Stimulated activated CD8-positive, alpha-beta memory T cell treated with anti-CD3 and anti-CD28 coated beads, Interleukin-2, amount 100 ng/mL, for 1 hour (primary cell): Measurements from ENCODE around the gene COMMD1.
"Not testable (repeated sequence)": the region's sequence is repeated elsewhere in the genome, so short reads cannot be mapped to it uniquely, and the experiment has no call there.

Experiments
- DNase-seq, 2 donors: peaks; one replicate each; pipeline ENCODE4 v3.0.0-alpha.2; 2020; ENCODE audit warnings: low read depth in 2 of 2

Gene COMMD1

DNA sequence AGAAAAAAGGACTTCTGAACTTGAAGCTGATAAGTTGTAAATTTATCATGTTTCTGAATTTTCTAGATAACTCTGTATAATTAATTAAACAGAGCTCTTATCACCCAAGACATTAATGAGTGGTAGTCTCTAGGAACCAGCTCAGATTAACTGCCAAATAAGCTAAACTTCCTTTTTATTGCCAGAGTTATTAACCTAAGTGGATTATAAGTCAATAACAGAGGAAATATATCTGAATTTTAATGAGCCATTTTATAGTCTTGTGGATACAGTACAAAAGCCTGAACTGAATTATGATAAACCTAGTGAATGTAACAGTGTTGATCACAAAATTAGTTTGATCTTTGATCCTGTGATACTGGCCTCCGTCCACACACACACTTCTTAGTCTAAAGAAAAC is 111.5 kb downstream of the COMMD1 start:
- DNase-seq, result no peak

- DNase-seq, result no peak
Measured at GRCh38 chr2:62029910-62030309, 124.4 kb downstream of the COMMD1 start.

GRCh38 chr2:62030902-62031301 is 125.4 kb downstream of the COMMD1 start:
- DNase-seq, result no peak

GRCh38 chr2:62032096-62032495 is 126.6 kb downstream of the COMMD1 start:
- no peak for DNase-seq

DNA sequence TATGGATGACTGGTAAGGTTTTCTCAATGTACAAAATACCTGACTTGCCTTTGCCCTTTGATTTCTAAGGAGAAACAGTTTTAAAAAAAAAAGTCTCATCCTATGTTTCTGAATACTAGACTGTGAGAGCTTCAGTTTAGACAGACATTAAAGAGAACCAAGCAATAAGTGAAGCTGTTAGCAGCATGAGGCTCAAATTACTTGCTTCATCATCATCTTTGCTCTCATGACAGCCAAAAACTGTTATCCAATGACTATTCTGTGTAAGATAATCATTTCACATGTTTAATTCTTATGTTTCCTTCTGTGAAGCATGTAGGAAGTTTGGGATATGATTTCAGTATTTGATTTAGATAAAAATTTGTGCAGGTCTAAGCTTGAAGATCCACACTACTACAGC is 129.2 kb downstream of the COMMD1 start:
- DNase-seq, result no peak

DNA sequence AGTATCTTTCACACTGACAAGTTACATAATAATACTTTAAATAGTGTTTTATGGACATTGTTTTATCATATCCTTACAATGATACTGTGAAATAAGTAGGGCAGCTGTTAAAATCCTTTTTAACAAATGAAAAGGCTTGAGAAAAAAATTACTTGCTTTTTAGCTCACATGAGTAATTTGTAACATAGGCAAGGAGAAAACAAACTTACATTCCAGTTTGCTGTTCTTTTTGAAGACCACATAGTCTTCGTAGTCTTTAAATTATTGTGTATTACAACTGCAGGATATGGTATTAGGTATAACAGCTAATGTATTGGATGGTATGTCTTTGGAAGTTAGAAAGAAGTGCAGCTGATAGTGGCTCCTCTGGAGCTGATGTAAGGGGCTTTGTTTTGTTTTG is 130.8 kb downstream of the COMMD1 start:
- no peak for DNase-seq

- DNase-seq, result no peak
Measured at GRCh38 chr2:62036761-62037250, 131.3 kb downstream of the COMMD1 start.

DNA sequence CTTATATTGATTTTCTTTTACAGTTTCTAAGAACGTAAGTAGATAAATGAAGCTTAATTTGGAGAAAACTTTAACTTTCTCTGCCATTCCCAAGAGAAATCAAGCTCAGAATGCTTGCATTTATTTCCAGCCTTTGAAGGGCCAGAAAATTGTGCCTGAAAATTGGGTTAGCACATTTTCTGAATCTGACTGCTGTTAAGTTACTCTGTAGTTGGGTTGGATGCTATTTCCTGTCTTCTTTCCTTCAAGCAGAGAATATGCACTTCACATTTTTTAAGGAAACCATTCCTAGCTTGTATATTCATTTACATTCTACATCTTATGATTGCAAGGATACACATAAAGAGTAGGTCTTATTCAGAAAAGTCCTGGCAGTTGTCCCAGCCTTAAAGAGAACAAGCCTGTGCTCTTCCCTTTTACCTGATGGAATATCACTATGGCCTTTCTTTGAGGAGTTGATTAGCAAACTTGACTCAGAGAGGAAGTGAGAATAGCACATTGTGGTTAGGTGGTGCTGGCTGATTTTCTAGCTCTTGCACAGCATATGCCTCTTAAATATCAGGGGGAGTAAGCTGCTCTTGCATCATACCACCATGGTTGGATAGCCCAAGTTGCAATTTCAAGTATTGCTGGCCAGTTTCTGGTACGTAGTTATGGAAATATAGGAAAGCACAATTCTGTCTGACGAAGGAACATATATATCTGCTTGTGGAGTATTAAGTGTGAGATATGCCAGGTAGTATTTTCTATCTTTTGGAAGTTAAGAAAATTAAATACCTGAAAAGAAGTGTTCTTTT is 133.7 kb downstream of the COMMD1 start:
- DNase-seq, result no peak

- no peak for DNase-seq
Measured at GRCh38 chr2:62040926-62041325, 135.5 kb downstream of the COMMD1 start.

DNA sequence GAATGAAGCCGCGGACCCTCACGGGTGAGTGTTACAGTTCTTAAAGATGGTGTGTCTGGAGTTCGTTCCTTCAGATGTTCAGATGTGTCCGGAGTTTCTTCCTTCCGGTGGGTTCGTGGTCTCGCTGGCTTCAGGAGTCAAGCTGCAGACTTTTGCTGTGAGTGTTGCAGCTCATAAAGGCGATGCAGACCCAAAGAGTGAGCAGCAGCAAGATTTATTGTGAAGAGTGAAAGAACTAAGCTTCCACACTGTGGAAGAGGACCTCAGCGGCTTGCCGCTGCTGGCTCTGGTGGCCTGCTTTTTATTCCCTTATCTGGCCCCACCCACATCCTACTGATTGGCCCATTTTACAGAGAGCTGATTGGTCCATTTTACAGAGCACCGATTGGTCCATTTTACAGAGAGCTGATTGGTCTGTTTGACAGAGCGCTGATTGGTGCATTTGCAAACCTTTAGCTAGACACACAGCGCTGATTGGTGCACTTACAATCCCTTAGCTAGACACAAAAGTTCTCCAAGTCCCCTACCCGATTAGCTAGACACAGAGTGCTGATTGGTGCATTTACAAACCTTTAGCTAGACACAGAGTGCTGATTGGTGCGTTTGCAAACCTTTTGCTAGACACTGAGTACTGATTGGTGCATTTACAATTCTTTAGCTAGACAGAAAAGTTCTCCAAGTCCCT is 136.4 kb downstream of the COMMD1 start:
- not testable (repeated sequence) for DNase-seq

GRCh38 chr2:62042400-62042799 is 136.9 kb downstream of the COMMD1 start:
- DNase-seq, result no peak

DNA sequence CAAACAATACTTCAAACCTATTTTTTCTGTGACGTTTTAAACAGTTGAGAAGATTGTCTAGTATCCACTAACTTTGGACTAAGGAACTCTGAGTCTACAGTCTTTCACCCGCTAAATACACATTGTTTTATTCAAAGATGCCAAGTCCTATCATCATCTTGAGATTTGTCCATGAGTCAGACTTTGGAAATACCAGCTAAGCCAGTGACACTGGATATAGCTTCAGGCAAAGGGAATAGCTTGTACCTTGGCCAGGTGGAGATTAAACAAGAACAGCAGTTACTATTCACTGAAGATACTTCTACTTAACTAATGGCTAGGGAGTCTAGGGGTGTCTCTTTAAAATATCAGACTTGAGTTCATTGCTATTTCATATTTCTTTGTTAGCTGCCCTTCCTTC is 137.5 kb downstream of the COMMD1 start:
- DNase-seq, result no peak

DNA sequence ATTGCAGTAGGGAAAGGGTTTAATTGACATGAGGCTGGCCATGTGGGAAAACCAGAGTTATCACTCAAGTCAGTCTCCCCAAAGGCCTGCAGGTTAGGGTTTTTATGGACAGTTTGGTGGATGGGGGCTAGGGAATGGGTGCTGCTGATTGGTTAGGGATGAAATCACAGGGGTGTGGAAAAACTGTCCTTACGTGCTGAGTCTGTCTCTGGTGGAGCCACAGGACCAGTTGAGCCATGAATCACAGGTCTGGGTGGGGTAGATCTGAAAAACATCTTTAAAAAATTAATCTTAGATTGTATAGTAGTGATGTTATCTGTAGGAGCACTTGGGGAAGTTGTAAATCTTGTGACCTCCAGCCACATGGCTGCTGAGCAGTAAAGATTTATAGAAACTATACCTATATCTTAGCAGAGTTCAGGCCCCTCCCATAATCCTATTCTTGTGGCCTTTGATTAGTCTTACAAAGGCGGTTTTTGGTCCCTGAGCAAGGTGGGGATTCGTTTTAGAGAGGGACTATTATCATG is 139.6 kb downstream of the COMMD1 start:
- no peak for DNase-seq

DNA sequence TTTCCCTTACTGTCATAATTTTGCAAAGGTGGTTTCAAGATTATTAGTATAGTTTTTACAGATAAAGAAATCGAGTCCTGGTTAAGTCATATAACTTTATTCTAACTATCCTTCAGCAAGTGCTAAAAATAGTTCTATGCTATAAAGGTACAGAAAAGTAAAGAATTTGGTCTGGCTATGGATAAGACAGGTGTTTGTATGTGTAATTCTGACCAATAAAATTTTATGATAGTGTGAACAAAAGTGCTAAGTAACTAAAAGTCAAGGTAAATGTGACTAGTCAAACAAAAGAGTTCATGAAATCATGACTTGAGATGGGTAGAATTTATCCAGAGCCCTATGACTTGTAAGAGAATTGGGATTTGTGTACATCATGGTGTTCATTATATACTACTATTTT is 140.7 kb downstream of the COMMD1 start:
- no peak for DNase-seq

GRCh38 chr2:62050456-62051045 is 145.1 kb downstream of the COMMD1 start:
- DNase-seq, result no peak

DNA sequence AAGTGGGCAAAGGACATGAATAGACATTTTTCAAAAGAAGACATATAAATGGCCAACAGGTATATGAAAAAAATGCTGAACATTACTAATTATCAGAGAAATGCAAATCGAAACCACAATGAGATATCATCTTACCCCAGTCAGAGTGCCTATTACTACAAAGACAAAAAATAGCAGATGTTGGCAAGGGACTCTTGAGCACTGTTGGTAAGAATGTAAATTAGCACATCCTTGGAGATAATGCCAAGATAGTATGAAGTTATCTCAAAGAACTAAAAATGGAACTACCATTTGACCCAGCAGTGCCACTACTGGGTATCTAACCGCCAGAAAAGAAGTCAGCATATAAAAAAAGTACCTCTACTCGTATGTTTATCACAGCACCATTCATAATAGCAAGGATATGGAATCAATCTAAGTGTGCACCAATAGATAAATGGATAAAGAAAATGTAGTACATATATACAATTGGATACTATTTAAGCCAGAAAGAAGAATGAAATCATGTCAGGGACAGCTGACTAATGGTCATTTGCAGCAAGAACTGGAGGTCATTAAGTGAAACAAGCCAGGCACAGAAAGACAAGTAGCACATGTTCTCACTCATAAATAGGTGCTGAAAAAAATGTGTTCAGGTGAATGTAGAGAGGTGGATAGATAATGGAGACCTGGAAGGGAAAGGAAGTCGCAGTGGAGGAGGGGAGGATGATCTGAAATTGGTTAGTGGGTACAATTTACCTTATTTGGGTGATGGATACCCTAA is 148.7 kb downstream of the COMMD1 start:
- DNase-seq, result no peak

DNA sequence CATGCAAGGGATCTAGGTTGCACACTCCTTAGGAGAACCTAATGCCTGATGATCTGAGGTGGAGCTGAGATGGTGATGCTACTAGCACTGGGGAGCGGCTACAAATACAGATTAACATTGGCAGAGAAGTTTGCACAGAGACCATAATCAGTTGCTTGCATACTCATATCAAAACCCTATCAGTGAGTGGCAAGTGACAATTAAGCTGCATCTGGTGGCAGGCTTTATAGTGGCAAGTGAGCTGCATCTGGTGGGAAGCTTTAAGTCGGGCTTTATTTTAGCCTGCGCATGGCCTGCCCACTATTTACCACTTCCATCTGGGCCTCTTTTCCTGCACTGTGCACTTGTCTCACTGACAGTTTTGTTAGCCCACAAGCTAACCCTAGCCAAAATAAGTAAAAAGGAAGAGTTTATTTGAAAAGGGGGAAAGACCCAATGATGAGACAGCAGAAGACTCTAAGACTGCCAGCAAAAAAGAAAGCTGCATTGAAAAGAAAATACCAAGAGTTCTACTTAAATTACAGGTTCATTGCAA is 149.5 kb downstream of the COMMD1 start:
- DNase-seq, result no peak

DNA sequence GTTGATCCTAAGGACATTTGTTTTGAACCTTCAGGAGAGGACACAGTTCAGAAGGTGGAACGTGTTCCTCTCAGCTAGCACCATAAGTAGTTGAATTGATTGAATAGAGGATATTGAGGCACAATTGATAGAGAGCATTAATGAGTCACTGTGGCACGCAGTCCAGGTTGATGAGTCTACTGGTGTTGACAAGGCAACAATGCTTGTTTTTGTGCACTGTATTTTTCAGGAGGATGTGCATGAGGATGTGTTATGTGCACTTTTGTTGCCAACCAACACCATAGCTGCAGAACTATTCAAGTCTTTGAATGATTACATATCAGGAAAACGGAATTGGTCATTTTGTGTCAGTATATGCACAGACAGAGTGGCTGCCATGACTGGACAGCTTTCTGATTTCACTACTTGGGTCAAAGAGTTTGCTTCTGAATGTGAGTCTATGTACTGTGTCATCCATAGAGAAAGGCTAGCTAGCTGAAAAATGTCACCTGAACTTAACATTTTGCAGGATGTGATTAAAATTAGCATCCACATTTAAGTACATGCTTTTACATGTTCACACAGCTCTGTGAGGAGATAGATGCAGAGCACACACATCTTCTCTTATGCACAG is 150.4 kb downstream of the COMMD1 start:
- no peak for DNase-seq

DNA sequence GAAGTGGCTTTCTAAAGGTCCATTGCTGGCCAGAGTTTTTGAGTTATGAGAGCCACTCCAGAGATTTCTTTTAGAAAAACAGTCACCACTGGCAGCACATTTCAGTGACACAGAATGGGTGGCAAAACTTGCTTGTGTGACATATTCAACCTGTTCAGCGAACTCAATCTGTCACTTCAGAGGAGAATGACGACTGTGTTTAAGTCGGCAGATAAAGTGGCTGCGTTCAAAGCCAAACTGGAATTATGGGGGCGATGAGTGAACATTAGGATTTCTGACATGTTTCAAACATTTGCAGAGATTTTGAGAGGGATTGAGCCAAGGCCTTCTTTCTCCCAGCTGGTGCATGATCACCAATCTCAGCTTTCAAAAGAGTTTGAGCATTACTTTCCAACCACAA is 150.9 kb downstream of the COMMD1 start:
- DNase-seq, result no peak

DNA sequence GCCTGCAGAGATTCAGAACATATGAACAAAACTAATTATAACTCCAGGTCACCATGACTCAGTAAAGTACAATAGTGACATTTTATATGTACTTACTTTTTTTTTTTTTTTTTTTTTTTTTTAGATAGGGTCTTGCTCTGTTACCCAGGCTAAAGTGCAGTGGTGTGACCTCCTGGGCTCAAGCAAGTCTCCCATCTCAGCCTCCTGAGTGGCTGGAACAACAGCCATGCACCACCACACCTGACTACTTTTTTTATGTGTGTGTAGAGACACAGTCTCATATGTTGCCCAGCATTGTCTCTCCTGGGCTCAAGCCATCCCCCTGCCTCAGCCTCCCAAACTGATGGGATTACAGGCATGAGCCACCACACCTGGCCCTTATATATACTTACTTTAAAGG is 159.8 kb downstream of the COMMD1 start:
- no peak for DNase-seq

DNA sequence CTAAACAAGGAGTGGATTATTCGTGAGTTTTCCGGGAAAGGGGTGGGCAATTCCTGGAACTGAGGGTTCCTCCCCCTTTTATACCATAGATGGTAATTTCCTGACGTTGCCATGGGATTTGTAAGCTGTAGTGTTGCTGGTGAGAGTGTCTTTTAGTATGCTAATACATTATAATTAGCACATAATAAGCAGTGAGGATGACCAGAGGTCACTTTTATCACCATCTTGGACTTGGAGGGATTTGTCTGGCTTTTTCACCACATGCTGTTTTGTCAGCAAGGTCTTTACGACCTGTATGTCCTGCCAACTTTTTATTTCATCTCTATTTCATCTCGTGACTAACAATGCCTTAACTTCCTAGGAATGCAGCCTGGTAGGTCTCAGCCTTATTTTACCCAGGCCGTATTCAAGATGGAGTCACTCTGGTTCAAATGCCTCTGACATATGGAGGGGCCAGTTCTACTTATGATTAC is 165.7 kb downstream of the COMMD1 start:
- no peak for DNase-seq
